SK-N-MC (cell line): Measurements from ENCODE around the gene OFD1.

Source experiments
- EZH2 ChIP-seq: fragments of 200-600 bp; sonication (generic); IDR thresholded peaks from one replicate; pipeline ENCODE4 v1.6.1; 2017; ENCODE audit warnings: antibody characterized with exemption
- POLR2AphosphoS5 ChIP-seq: IDR thresholded peaks from 2 replicates; pipeline ENCODE4 v1.6.1; 2012; ENCODE audit warnings: mild to moderate bottlenecking, low read depth, low read length, borderline replicate concordance

DNA sequence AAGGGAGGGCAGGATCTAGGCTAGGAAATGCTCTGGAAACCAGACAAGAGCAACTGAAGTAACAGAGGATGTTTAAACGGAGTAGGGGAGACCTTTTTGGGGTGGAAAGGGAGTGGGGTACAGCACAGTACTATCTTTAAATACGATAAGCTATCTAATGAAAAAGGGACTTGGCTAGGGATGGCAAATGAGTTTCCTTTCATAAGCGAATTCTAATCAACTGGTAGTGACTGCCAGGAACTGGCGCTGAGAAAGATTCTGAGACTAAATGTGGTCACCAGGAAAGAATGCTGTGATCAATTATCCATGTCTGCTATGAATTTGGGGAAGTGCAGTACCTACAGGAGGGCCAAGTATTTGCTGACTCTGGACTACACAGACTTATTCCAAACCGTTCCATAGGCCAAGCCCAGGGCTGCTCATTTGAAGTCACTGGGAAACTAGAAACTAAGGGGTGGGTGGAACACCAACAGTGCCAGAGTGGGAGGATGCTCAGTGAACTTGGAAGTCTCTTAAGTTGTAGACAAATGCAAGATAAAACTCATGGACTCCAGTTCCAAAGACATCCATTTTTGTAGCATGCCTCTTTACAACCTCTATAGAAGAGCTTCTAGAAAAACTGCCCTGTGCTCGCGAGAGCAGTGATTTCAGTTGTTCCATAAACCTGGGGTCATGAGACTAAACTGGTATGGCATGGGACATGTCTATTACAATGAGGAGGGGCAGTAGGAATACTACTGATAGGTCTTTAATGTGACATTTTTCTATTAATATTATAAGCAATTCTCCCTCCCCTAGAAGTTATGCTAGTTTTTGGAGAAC, 2.1 kb upstream of the OFD1 start:
- TF ChIP-seq POLR2AphosphoS5 (no peak), EZH2 (no peak)
